NCI-H2227 (cell line): ENCODE measurements around the gene OR4K13.

ENCODE experiments used
- DNase-seq: peaks from one replicate; lab custom pipeline; 2025; ENCODE audit not compliant: unreplicated experiment; lab: John Stamatoyannopoulos, UW

Gene OR4K13

GRCh38 chr14:20035938-20036337, at the start of gene OR4K13:
TSS of gene OR4K13 (minus strand) at chr14:20036038. CDS start at chr14:20034758, 1,280 bp downstream.
- DNase-seq, result no peak

GRCh38 chr14:20059745-20060144, 23.9 kb upstream of the OR4K13 start, which contains the start of gene OR4L1:
TSS of gene OR4L1 (plus strand) at chr14:20060045. CDS start at chr14:20060045, 0 bp downstream.
- no peak for DNase-seq

- no peak for DNase-seq
Observed at GRCh38 chr14:20048202-20048601, 12.4 kb upstream of the OR4K13 start.

- no peak for DNase-seq
Observed at GRCh38 chr14:20044243-20044642, 8.4 kb upstream of the OR4K13 start.

- no peak for DNase-seq
Observed at GRCh38 chr14:20035449-20035848, 389 bp downstream of the OR4K13 start.

- DNase-seq, result no peak
Observed at GRCh38 chr14:20031058-20031457, 4.8 kb downstream of the OR4K13 start.

GRCh38 chr14:20019257-20019865, 16.5 kb downstream of the OR4K13 start, which contains the start of gene OR4K14:
TSS of gene OR4K14 (minus strand) at chr14:20019307. CDS start at chr14:20015193, 4,114 bp downstream.
- DNase-seq, result no peak

- DNase-seq, result no peak
Observed at GRCh38 chr14:20008156-20008555, 27.7 kb downstream of the OR4K13 start.

GRCh38 chr14:20002319-20002718, 33.5 kb downstream of the OR4K13 start:
- no peak for DNase-seq

- no peak for DNase-seq
Observed at GRCh38 chr14:20001863-20002262, 34.0 kb downstream of the OR4K13 start, which contains the start of gene OR4Q2. TSS of gene OR4Q2 (plus strand) at chr14:20002163.

GRCh38 chr14:19993438-19993837, 42.4 kb downstream of the OR4K13 start:
- DNase-seq, result no peak
